Smooth muscle cell (in vitro differentiated cells): ENCODE results near the gene MT1X. TPM values are rescaled to one million over a fixed set of nuclear protein-coding genes. Genes with fewer than 3 reads are reported as not detected.

Experiments used
- DNase-seq: peaks from one replicate; lab custom pipeline; 2025; ENCODE audit not compliant: unreplicated experiment; lab: John Stamatoyannopoulos, UW
- H2AFZ ChIP-seq: fragments of 200-600 bp; sonication (generic); 2 replicates; pipeline ENCODE4 v1.6.0; 2016; ENCODE audit warnings: antibody characterized with exemption, low read depth, mild to moderate bottlenecking
- H3F3A ChIP-seq: fragments of 200-600 bp; sonication (generic); 2 replicates; pipeline ENCODE4 v1.6.0; 2017; ENCODE audit warnings: antibody characterized with exemption, low read depth
- H3K27ac ChIP-seq: fragments of 200-600 bp; sonication (generic); 2 replicates; pipeline ENCODE4 v1.5.1; 2016; ENCODE audit warnings: low read depth, mild to moderate bottlenecking
- H3K27me3 ChIP-seq: fragments of 200-600 bp; sonication (generic); 2 replicates; pipeline ENCODE4 v1.6.1; 2016; ENCODE audit warnings: low read depth, mild to moderate bottlenecking
- H3K36me3 ChIP-seq: fragments of 200-600 bp; sonication (generic); 2 replicates; pipeline ENCODE4 v1.5.1; 2016; ENCODE audit warnings: low read depth
- H3K4me1 ChIP-seq: fragments of 200-600 bp; sonication (generic); 2 replicates; pipeline ENCODE4 v1.5.1; 2016; ENCODE audit warnings: low read depth
- H3K4me2 ChIP-seq: fragments of 200-600 bp; sonication (generic); 2 replicates; pipeline ENCODE4 v1.6.0; 2016; ENCODE audit warnings: mild to moderate bottlenecking
- H3K4me3 ChIP-seq: fragments of 200-600 bp; sonication (generic); 2 replicates; pipeline ENCODE4 v1.5.1; 2016; ENCODE audit warnings: mild to moderate bottlenecking
- H3K79me2 ChIP-seq: fragments of 200-600 bp; sonication (generic); 2 replicates; pipeline ENCODE4 v1.6.0; 2016; ENCODE audit warnings: low read depth, mild to moderate bottlenecking
- H3K9ac ChIP-seq: fragments of 200-600 bp; sonication (generic); 2 replicates; pipeline ENCODE4 v1.6.0; 2016; ENCODE audit warnings: low read depth
- H3K9me3 ChIP-seq: fragments of 200-600 bp; sonication (generic); replicated peaks from 2 replicates; pipeline ENCODE4 v1.5.1; 2016; ENCODE audit warnings: low read depth
- H4K20me1 ChIP-seq: fragments of 200-600 bp; sonication (generic); 2 replicates; pipeline ENCODE4 v1.6.0; 2016; ENCODE audit warnings: low read depth
- WGBS: methylation state at CpG from one replicate; pipeline ENCODE4 v1.1.7; 2016; ENCODE audit warnings: low lambda C conversion rate; 5-methylcytosine and 5-hydroxymethylcytosine counted together
- polyA plus RNA-seq: library from polyadenylated mRNA; unstranded; fragments of >200 nt; fragmentation: Nextera tagmentation; extraction: Ambion mirVana; gene quantifications from 2 replicates; pipeline ENCODE4 v1.2.1, GENCODE V29; 2016
- total RNA-seq: library from RNA; depleted of rRNA; stranded (reverse); fragments of >200 nt; gene quantifications from 2 replicates; pipeline ENCODE4 v1.2.3, GENCODE V29; 2014
- TF ChIP-seq, protein P1 (sequence below): fragments of 200-600 bp; sonication (generic); IDR thresholded peaks from 2 replicates; pipeline ENCODE4 v1.5.1; 2017; ENCODE audit warnings: borderline replicate concordance, mild to moderate bottlenecking, antibody characterized with exemption; ENCODE audit not compliant: insufficient read depth, poor library complexity, severe bottlenecking

The MT1X gene
- total and polyA plus RNA-seq, 2 experiments from 2014 or later = 0.76 to 11.7 TPM

DNA sequence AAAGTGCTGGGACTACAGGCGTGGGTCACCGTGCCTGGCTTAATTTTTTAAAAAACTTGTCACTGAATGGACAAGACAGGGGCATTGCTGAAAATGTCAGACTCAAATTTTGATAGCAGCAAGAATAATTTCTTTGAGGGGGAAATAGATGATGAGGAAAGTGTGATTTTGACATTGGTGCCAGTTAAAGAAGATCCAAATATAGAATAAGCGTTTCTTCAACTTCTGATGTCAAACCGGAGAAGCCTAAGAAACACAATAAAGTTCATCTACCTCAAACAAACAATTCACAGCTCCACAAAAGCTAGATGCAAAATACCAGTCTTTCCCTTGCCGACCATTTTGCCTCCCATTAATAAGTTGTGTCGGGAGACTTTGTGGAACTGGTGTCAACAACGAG lies 4.5 kb downstream of the MT1X start:
- Histone ChIP-seq H3K4me2 (no peak overlapping the region), H3K36me3 (no peaks in the 10 kb centered on the region), H3F3A (no peaks in the 10 kb centered on the region), H3K27ac (no peak overlapping the region), H3K4me3 (no peak overlapping the region), H3K9me3 (no peaks in the 10 kb centered on the region), H2AFZ (no peak overlapping the region), H3K79me2 (no peaks in the 10 kb centered on the region), H3K27me3 (peaks cover 5% of the 10 kb centered on the region), H3K4me1 (no peaks in the 10 kb centered on the region), H3K9ac (no peak overlapping the region), H4K20me1 (no peaks in the 10 kb centered on the region)
- no peak for DNase-seq
- TF ChIP-seq, protein P1, sequence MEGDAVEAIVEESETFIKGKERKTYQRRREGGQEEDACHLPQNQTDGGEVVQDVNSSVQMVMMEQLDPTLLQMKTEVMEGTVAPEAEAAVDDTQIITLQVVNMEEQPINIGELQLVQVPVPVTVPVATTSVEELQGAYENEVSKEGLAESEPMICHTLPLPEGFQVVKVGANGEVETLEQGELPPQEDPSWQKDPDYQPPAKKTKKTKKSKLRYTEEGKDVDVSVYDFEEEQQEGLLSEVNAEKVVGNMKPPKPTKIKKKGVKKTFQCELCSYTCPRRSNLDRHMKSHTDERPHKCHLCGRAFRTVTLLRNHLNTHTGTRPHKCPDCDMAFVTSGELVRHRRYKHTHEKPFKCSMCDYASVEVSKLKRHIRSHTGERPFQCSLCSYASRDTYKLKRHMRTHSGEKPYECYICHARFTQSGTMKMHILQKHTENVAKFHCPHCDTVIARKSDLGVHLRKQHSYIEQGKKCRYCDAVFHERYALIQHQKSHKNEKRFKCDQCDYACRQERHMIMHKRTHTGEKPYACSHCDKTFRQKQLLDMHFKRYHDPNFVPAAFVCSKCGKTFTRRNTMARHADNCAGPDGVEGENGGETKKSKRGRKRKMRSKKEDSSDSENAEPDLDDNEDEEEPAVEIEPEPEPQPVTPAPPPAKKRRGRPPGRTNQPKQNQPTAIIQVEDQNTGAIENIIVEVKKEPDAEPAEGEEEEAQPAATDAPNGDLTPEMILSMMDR = no peak
- 95% methylated on average over 7 of the region's 7 CpGs for WGBS

GRCh38 chr16:56688762-56689161 lies 6.5 kb downstream of the MT1X start:
- Histone ChIP-seq H3K9ac (no peak overlapping the region), H3F3A (no peaks in the 10 kb centered on the region), H4K20me1 (no peaks in the 10 kb centered on the region), H3K27ac (no peak overlapping the region), H2AFZ (no peak overlapping the region), H3K4me3 (no peak overlapping the region), H3K27me3 (no peaks in the 10 kb centered on the region), H3K4me2 (no peak overlapping the region), H3K4me1 (no peaks in the 10 kb centered on the region), H3K36me3 (no peaks in the 10 kb centered on the region), H3K9me3 (no peaks in the 10 kb centered on the region), H3K79me2 (no peaks in the 10 kb centered on the region)
- DNase-seq = no peak
- 56% methylated on average over 1 of the region's 1 CpG for WGBS
- TF ChIP-seq, protein P1 = no peak

GRCh38 chr16:56689171-56689570 lies 6.9 kb downstream of the MT1X start:
- Histone ChIP-seq H3K4me1 (no peaks in the 10 kb centered on the region), H3K9me3 (no peaks in the 10 kb centered on the region), H3K4me3 (no peak overlapping the region), H2AFZ (no peak overlapping the region), H3K9ac (no peak overlapping the region), H3K27me3 (no peaks in the 10 kb centered on the region), H3K27ac (no peak overlapping the region), H3K79me2 (no peaks in the 10 kb centered on the region), H3K36me3 (no peaks in the 10 kb centered on the region), H3K4me2 (no peak overlapping the region), H4K20me1 (no peaks in the 10 kb centered on the region), H3F3A (no peaks in the 10 kb centered on the region)
- 82% methylated on average over 3 of the region's 3 CpGs for WGBS
- DNase-seq = no peak
- TF ChIP-seq, protein P1 = no peak

DNA sequence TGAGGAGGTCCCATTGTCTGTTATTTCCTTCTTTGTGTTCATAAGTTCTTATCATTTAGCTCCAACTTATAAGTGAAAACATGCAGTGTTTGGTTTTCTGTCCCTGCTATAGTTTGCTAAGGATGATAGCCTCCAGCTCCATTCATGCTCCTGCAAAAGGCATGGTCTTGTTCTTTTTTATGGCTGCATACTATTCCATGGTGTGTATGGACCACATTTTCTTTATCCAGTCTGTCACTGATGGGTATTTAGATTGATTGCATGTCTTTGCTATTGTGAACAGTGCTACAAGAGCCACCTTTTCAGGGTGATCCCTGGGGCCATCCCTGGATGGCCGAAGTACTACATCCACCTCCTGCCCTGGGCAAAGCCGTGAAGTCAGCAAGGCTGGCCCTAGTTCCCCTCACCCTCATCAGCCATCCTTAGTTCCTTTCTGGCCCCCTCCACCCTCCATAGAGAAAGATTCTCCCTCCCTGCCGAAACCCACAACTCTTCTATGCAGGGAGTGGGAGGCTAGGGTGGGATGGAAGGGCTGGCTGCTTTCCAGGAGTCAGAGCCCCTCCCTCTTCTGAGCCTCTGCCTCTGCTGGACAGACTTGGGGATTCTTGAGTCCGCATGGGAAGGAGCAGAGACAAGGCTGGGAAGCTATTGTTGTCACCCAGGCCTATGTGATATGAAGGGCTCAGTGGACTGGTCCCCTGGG lies 8.3 kb downstream of the MT1X start:
- no peak overlapping the region for H3K4me3 ChIP-seq
- DNase-seq = no peak
- TF ChIP-seq, protein P1 = no peak
- H3K4me1 ChIP-seq = no peaks in the 10 kb centered on the region
- WGBS = 86% methylated on average over 4 of the region's 4 CpGs
- no peaks in the 10 kb centered on the region for H3F3A ChIP-seq
- no peak overlapping the region for H3K9ac ChIP-seq
- H2AFZ ChIP-seq = no peak overlapping the region
- no peaks in the 10 kb centered on the region for H3K27me3 ChIP-seq
- H3K9me3 ChIP-seq = no peaks in the 10 kb centered on the region
- no peak overlapping the region for H3K4me2 ChIP-seq
- H3K79me2 ChIP-seq = no peaks in the 10 kb centered on the region
- H4K20me1 ChIP-seq = no peaks in the 10 kb centered on the region
- H3K36me3 ChIP-seq = no peaks in the 10 kb centered on the region
- H3K27ac ChIP-seq = no peak overlapping the region
